Adrenal gland (tissue), 5 donors: ENCODE data around the gene PNPO.

Experiments used
- POLR2A ChIP-seq, 2 donors: fragments of 450-650 bp; IDR thresholded peaks; one replicate each; pipeline ENCODE4 v1.6.1; 2017; ENCODE audit warnings: antibody characterized with exemption in 2 of 2, mild to moderate bottlenecking in 2 of 2, moderate library complexity in 1 of 2
- TF ChIP-seq, protein P1 (sequence below), 6 experiments: fragments of 450-650 bp in 4 of 6; fragments of 200-600 bp in 2 of 6; sonication (generic) in 1 of 6; IDR thresholded peaks; 1 replicate in 5 of 6; 2 replicates in 1 of 6; pipeline versions ENCODE4 v1.5.1 to v1.8.0; 2016 to 2021; ENCODE audit warnings: antibody characterized with exemption in 6 of 6, mild to moderate bottlenecking in 2 of 6, moderate library complexity in 1 of 6
- donor health status: DM: no; HTN: no; CAD: no.

DNA sequence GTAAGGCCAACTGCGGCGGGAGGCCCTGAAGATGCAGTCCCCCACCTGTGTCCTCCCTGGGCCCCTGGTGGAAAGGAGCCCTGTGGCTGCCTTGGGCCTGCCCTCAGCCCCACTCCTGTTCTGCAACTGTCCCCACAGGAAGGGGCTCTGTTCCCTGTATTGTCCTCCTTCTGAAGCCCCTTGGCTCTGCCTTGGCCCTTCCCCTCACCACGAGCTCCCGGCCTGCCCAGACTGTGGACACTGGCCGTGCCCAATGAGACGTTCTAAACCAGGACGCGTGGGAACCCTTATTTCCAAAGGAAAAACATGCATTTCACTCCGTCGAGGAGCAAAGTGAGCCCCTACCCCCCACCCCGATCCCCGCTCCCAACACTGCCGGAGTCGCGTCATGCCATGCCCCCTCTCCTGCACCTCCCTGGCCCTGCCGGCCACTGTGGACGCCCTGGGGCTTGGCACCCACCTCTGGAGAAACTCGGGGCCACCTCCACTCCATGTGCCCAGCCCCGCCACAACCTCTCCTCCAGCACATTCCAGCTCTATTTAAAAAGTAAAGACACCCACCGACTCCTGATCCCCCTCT lies 13.5 kb upstream of the PNPO start:
- TF ChIP-seq, protein P1, sequence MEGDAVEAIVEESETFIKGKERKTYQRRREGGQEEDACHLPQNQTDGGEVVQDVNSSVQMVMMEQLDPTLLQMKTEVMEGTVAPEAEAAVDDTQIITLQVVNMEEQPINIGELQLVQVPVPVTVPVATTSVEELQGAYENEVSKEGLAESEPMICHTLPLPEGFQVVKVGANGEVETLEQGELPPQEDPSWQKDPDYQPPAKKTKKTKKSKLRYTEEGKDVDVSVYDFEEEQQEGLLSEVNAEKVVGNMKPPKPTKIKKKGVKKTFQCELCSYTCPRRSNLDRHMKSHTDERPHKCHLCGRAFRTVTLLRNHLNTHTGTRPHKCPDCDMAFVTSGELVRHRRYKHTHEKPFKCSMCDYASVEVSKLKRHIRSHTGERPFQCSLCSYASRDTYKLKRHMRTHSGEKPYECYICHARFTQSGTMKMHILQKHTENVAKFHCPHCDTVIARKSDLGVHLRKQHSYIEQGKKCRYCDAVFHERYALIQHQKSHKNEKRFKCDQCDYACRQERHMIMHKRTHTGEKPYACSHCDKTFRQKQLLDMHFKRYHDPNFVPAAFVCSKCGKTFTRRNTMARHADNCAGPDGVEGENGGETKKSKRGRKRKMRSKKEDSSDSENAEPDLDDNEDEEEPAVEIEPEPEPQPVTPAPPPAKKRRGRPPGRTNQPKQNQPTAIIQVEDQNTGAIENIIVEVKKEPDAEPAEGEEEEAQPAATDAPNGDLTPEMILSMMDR (IDR thresholded peaks at IDR 0.05): no peak
- TF ChIP-seq POLR2A (IDR thresholded peaks at IDR 0.05): no peak
